ENCODE data around the gene TRIM61. TPM values are rescaled to one million over a fixed set of nuclear protein-coding genes. Genes with fewer than 3 reads are reported as not detected.

TRIM61 gene
- polyA plus RNA-seq, 1 of the 3 experiments (the other 2 are of a cell fraction) = not detected

GRCh38 chr4:165006886-165007285 lies 29.4 kb upstream of the TRIM61 start (continued):
- no peak for TF ChIP-seq GATA2 (CRISPR knock-in tag; IDR thresholded peaks at IDR 0.05)
- TF ChIP-seq EP300 (IDR thresholded peaks at IDR 0.05; ENCODE audit: borderline replicate concordance in 1 of 2, low read depth in 1 of 2, low read length in 1 of 2) = no peak
- TF ChIP-seq RFX5 (IDR thresholded peaks at IDR 0.05; ENCODE audit: low read length) = no peak
- no peak for TF ChIP-seq TAF1 (IDR thresholded peaks at IDR 0.05; ENCODE audit: borderline replicate concordance, low read depth, low read length)
- no peak for TF ChIP-seq USF2 (IDR thresholded peaks at IDR 0.05; ENCODE audit: borderline replicate concordance, low read depth, low read length)
- no peak for TF ChIP-seq GABPA (IDR thresholded peaks at IDR 0.05; ENCODE audit: low read depth)
- no peak for TF ChIP-seq IRF3 (IDR thresholded peaks at IDR 0.05; ENCODE audit: low read depth, low read length)
- TF ChIP-seq POLR2AphosphoS5 (IDR thresholded peaks at IDR 0.05; ENCODE audit: low read depth, low read length) = no peak
- no peak for TF ChIP-seq MAX (IDR thresholded peaks at IDR 0.05; ENCODE audit: low read depth)
- TF ChIP-seq RXRA (IDR thresholded peaks at IDR 0.05; ENCODE audit: borderline replicate concordance, low read depth) = no peak

- no peak for DNase-seq
- H3K27me3 ChIP-seq (ENCODE audit: insufficient read depth) = peaks cover 25% of the 10 kb centered on the region
- 45% methylated on average over 8 of the region's 9 CpGs for WGBS (ENCODE audit: low lambda C conversion rate)
- no peaks in the 10 kb centered on the region for H3K9me2 ChIP-seq
- no peak overlapping the region for H3K4me2 ChIP-seq
- H3K4me1 ChIP-seq (ENCODE audit: control insufficient read depth in 1 of 2, insufficient read depth in 2 of 2, low read depth in 1 of 2, low read length in 1 of 2) = no peaks in the 10 kb centered on the region
- CTCF ChIA-PET = no interaction called here
- H3F3A ChIP-seq (replicated peaks; ENCODE audit: insufficient read depth) = no peaks in the 10 kb centered on the region
- no peak overlapping the region for H2AFZ ChIP-seq (ENCODE audit: low read depth)
- TF ChIP-seq GATA2 (CRISPR knock-in tag; IDR thresholded peaks at IDR 0.05) = no peak
- TF ChIP-seq JUND (IDR thresholded peaks at IDR 0.05) = no peak
- TF ChIP-seq MEF2A (IDR thresholded peaks at IDR 0.05; ENCODE audit: borderline replicate concordance, low read depth) = no peak
- TF ChIP-seq FOSL2 (IDR thresholded peaks at IDR 0.05; ENCODE audit: borderline replicate concordance, low read depth) = no peak
- TF ChIP-seq FOXJ3 (CRISPR knock-in tag; IDR thresholded peaks at IDR 0.05) = no peak
- TF ChIP-seq EP300 (IDR thresholded peaks at IDR 0.05; ENCODE audit: borderline replicate concordance in 1 of 2, low read depth in 1 of 2, low read length in 1 of 2) = no peak
- H3K27ac ChIP-seq (ENCODE audit: low read depth in 2 of 2, low read length in 1 of 2) = no peak overlapping the region
- no peaks in the 10 kb centered on the region for H3K36me3 ChIP-seq (replicated peaks in 1 of 2; ENCODE audit: control insufficient read depth in 1 of 2, insufficient read depth in 2 of 2, low read length in 1 of 2)
- POLR2A ChIA-PET = no interaction called here
- no peaks in the 10 kb centered on the region for H4K20me1 ChIP-seq (ENCODE audit: insufficient read depth)
- H3K79me2 ChIP-seq (ENCODE audit: insufficient read depth) = no peaks in the 10 kb centered on the region
- H3K9ac ChIP-seq = no peak overlapping the region
- H3K9me3 ChIP-seq = no peaks in the 10 kb centered on the region
- no peak overlapping the region for H3K4me3 ChIP-seq (ENCODE audit: low read depth in 2 of 2, low read length in 1 of 2)
Measured at GRCh38 chr4:165006456-165006855, 29.0 kb upstream of the TRIM61 start.

GRCh38 chr4:165005352-165005925 lies 28.0 kb upstream of the TRIM61 start:
- H3K9ac ChIP-seq = no peak overlapping the region
- H3K4me2 ChIP-seq = no peak overlapping the region
- H3K4me1 ChIP-seq (ENCODE audit: control insufficient read depth in 1 of 2, insufficient read depth in 2 of 2, low read depth in 1 of 2, low read length in 1 of 2) = no peaks in the 10 kb centered on the region
- ChIA-PET CTCF (no interaction called here), POLR2A (no interaction called here)
- H3K4me3 ChIP-seq (ENCODE audit: low read depth in 2 of 2, low read length in 1 of 2) = no peak overlapping the region
- H4K20me1 ChIP-seq (ENCODE audit: insufficient read depth) = no peaks in the 10 kb centered on the region
- no peak overlapping the region for H3K27ac ChIP-seq (ENCODE audit: low read depth in 2 of 2, low read length in 1 of 2)
- no peaks in the 10 kb centered on the region for H3F3A ChIP-seq (replicated peaks; ENCODE audit: insufficient read depth)
- peaks cover 19% of the 10 kb centered on the region for H3K27me3 ChIP-seq (ENCODE audit: insufficient read depth)
- DNase-seq = no peak
- no peaks in the 10 kb centered on the region for H3K79me2 ChIP-seq (ENCODE audit: insufficient read depth)
- whole genome bisulfite sequencing (ENCODE audit: low lambda C conversion rate) = 13% methylated on average over 6 of the region's 6 CpGs
- H3K9me3 ChIP-seq = no peaks in the 10 kb centered on the region
- H3K9me2 ChIP-seq = no peaks in the 10 kb centered on the region
- H3K36me3 ChIP-seq (replicated peaks in 1 of 2; ENCODE audit: control insufficient read depth in 1 of 2, insufficient read depth in 2 of 2, low read length in 1 of 2) = no peaks in the 10 kb centered on the region
- H2AFZ ChIP-seq (ENCODE audit: low read depth) = no peak overlapping the region
- TF ChIP-seq REST (IDR thresholded peaks at IDR 0.05; ENCODE audit: low read depth, low read length) (no peak), PBX3 (IDR thresholded peaks at IDR 0.05) (no peak), MXI1 (IDR thresholded peaks at IDR 0.05; ENCODE audit: low read depth, low read length) (no peak), RAD21 (IDR thresholded peaks at IDR 0.05; ENCODE audit: low read length) (no peak), IRF3 (IDR thresholded peaks at IDR 0.05; ENCODE audit: low read depth, low read length) (no peak)

Data from SK-N-SH (cell line).